K562 (cell line): Measurements from ENCODE around the gene CHRM1. TPM values are rescaled to one million over a fixed set of nuclear protein-coding genes. Genes with fewer than 3 reads are reported as not detected.
A peak's percentile ranks its signal among the peaks of the same experiment; 100 is the strongest.

Experiments
- CHCHD3 ChIP-seq: fragments of 250-450 bp; sonication (Bioruptor Pico); IDR thresholded peaks from 2 replicates; pipeline ENCODE4 v2.1.2; 2022; ENCODE audit warnings: mild to moderate bottlenecking
- KDM5B ChIP-seq: fragments of 200-600 bp; sonication (generic); IDR thresholded peaks from 2 replicates; pipeline ENCODE4 v1.6.1; 2012; ENCODE audit warnings: low read depth, mild to moderate bottlenecking, moderate library complexity, low read length, control low read depth, inconsistent platforms; ENCODE audit not compliant: insufficient replicate concordance
- MAZ ChIP-seq, 2 experiments: fragments of 450-650 bp in 1 of 2; sonication (generic) in 1 of 2; formaldehyde crosslinking; IDR thresholded peaks in 1 of 2; conservative IDR thresholded peaks in 1 of 2; 2 replicates each; pipeline versions ENCODE4 v1.4.0 to v1.5.0; 2020; ENCODE audit warnings: mild to moderate bottlenecking in 1 of 2, missing genetic modification reagents in 1 of 2
- STAT5A ChIP-seq: IDR thresholded peaks from 2 replicates; pipeline ENCODE4 v1.6.1; 2012; ENCODE audit warnings: low read length, inconsistent platforms, borderline replicate concordance
- TCF7L2 ChIP-seq: fragments of 150-350 bp; IDR thresholded peaks from 2 replicates; pipeline ENCODE4 v1.6.1; 2016; ENCODE audit warnings: low read depth, mild to moderate bottlenecking, low read length, moderate library complexity
- ZBTB40 ChIP-seq, 2 experiments: fragments of 450-650 bp in 1 of 2; sonication (generic) in 1 of 2; formaldehyde crosslinking in 1 of 2; IDR thresholded peaks; 2 replicates each; pipeline versions ENCODE4 v1.7.1 to v1.9.0; 2016 to 2022; ENCODE audit warnings: inconsistent platforms in 1 of 2, mild to moderate bottlenecking in 1 of 2, missing genetic modification reagents in 1 of 2
- polyA plus RNA-seq, 8 experiments: library from polyadenylated mRNA; depleted of rRNA in 4 of 8; stranded (reverse) in 5 of 8; unstranded in 3 of 8; fragments of >200 nt; fragmentation: Nextera tagmentation in 2 of 8; fragmentation: Illumina TruSeq in 1 of 8; extraction: Ambion mirVana in 2 of 8; extraction: Trizol in 1 of 8; gene quantifications; 2 replicates each; pipeline versions ENCODE4 v1.2.1 to v1.2.3, GENCODE V29; 2011 to 2014; ENCODE audit warnings: inconsistent platforms in 1 of 8, missing spikeins in 1 of 8
- total RNA-seq, 7 experiments: library from RNA; depleted of rRNA in 6 of 7; stranded (reverse); fragments of >200 nt in 6 of 7; fragmentation: Illumina TruSeq in 2 of 7; extraction: Trizol in 2 of 7; gene quantifications; 2 replicates each; pipeline versions ENCODE4 v1.2.1 to v1.2.3, GENCODE V29; 2011 to 2021; ENCODE audit warnings: low replicate concordance in 1 of 7
- TF ChIP-seq, protein P1 (sequence below), 2 experiments: fragments of 450-650 bp; IDR thresholded peaks; 2 replicates each; pipeline ENCODE4 v1.6.1; 2016; ENCODE audit warnings: mild to moderate bottlenecking in 2 of 2, borderline replicate concordance in 1 of 2, low read depth in 1 of 2, moderate library complexity in 1 of 2

CHRM1 gene
- total and polyA plus RNA-seq, 9 of the 15 experiments (the other 6 are each of a cell fraction or from before 2014, with no cell fraction given): not detected

- TF ChIP-seq ZBTB40 (IDR thresholded peaks at IDR 0.05): no peak
- TF ChIP-seq ZBTB40 (CRISPR knock-in tag; IDR thresholded peaks at IDR 0.05): 0 out of 2 replicates have a peak, but pooled peaks have one; percentile 12
- 0 out of 2 replicates have a peak, but pooled peaks have one; percentile 29 for TF ChIP-seq CHCHD3 (CRISPR knock-in tag)
- TF ChIP-seq TCF7L2: peak; percentile 62; the same call in 1 of the 2 replicates
- TF ChIP-seq MAZ (CRISPR knock-in tag; conservative IDR thresholded peaks at IDR 0.05 in 1 of 2, IDR thresholded peaks at IDR 0.05 in 1 of 2): peak; percentile 61 to 92
- peak; percentile 52 for TF ChIP-seq KDM5B
- TF ChIP-seq, protein P1, sequence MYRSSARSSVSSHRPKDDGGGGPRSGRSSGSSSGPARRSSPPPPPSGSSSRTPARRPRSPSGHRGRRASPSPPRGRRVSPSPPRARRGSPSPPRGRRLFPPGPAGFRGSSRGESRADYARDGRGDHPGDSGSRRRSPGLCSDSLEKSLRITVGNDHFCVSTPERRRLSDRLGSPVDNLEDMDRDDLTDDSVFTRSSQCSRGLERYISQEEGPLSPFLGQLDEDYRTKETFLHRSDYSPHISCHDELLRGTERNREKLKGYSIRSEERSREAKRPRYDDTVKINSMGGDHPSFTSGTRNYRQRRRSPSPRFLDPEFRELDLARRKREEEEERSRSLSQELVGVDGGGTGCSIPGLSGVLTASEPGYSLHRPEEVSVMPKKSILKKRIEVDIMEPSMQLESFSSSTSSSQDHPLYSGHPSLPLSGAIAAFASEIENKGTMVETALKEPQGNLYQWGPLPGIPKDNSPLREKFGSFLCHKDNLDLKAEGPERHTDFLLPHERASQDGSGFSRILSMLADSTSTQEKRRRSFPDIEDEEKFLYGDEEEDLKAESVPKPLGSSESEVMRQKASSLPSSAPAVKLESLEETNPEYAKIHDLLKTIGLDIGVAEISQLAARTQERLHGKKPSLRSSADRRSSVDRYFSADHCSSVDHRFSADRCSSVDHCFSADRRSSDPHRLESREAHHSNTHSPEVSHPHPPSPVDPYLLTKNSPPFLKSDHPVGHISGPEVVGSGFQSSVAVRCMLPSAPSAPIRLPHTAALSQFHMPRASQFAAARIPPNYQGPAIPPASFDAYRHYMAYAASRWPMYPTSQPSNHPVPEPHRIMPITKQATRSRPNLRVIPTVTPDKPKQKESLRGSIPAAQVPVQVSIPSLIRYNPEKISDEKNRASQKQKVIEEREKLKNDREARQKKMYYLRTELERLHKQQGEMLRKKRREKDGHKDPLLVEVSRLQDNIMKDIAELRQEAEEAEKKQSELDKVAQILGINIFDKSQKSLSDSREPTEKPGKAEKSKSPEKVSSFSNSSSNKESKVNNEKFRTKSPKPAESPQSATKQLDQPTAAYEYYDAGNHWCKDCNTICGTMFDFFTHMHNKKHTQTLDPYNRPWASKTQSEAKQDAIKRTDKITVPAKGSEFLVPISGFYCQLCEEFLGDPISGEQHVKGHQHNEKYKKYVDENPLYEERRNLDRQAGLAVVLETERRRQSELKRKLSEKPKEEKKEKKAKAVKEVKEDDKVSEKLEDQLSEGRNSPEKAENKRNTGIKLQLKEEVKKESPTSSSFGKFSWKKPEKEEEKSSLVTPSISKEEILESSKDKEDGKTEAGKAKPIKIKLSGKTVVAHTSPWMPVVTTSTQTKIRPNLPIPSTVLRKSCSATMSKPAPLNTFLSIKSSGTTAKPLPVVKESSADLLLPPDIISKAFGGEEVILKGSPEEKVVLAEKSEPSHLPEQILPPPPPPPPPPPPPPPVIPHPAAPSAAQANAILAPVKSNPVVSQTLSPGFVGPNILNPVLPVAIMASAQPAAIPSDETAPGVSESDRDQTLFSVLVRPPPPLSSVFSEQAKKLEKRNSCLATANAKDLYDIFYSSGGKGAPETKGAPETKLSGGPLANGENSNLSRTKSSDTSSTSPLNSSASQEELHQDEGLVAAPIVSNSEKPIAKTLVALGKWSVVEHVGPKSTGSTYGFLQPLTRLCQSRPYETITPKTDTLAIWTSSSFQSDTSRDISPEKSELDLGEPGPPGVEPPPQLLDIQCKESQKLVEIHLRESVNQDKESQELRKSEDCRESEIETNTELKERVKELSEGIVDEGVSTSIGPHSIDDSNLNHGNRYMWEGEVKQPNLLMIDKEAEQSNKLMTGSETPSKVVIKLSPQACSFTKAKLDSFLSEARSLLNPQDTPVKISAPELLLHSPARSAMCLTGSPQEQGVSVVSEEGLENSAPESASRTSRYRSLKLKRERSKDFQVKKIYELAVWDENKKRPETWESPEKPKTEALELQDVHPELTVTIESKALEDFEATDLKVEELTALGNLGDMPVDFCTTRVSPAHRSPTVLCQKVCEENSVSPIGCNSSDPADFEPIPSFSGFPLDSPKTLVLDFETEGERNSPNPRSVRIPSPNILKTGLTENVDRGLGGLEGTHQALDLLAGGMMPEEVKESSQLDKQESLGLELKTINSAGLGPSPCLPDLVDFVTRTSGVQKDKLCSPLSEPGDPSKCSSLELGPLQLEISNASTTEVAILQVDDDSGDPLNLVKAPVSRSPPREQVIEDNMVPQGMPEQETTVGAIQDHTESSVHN (IDR thresholded peaks at IDR 0.05; ENCODE audit: borderline replicate concordance in 1 of 2, low read depth in 1 of 2): peak in 1 of 2 experiments; percentile 84; a peak in 2 of 4 replicates
- TF ChIP-seq STAT5A: peak; percentile 33; the same call in 1 of the 2 replicates
These were observed 39.4 kb downstream of the CHRM1 start (continued) for GRCh38 chr11:62881579-62882430.
